ENCODE measurements around the gene ITPRIP. TPM values are rescaled to one million over a fixed set of nuclear protein-coding genes. Genes with fewer than 3 reads are reported as not detected.

The ITPRIP gene
- 13.8 TPM for polyA plus RNA-seq (2013, experiment 1 of 2)
- 13.9 TPM for polyA plus RNA-seq (2013, experiment 2 of 2)

DNA sequence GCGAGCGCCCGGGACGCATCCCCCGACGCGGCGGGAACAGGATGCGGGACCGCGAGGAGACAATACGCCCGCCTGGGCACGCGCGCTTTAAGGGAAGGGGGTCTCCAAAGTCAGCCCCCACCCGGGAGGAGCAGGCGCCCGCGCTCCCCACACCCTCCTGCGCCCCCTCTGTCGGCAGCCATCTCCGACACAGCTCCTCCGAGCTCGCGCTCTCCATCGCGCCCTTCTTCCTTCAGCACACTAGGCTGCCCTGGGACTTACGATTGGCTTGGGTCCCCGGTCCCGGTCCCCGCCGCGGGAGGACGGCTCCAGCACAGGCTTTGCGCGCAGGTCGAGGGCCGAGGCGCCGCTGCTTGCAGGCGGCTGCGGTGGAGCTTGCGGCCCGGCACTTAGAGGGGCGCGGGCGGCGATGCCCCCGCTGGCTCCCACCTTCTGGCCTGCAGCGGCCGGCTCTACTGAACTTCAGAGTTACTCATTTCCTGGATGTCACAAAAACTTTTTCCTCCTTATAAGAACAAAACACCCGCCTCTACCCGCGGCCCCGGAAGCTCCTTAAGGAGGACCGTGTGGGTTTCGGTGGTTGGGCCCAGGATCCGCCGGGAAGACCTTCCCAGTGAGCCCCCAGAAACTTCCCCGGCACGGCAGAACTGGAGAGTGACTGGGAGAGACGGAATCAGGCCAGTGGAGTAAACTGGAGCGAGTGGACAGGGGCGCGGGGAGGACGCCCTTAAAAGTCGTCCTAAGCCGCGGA, at the start of gene ITPRIP:
TSS of gene ITPRIP (minus strand) at position 481 of the 751 bp plus-strand sequence. CDS start 22,414 bp downstream, outside the sequence.
- H3K36me3 ChIP-seq (ENCODE audit: control insufficient read depth in 1 of 2, insufficient read depth in 2 of 2, low read depth in 1 of 2, low read length in 2 of 2) = peaks cover 8 to 23% of the 10 kb centered on the region in 2 experiments
- H3K27me3 ChIP-seq (ENCODE audit: control insufficient read depth in 1 of 2, insufficient read depth in 1 of 2, low read length in 2 of 2) = no peaks in the 10 kb centered on the region
- H2AK5ac ChIP-seq (ENCODE audit: low read length, severe bottlenecking) = no peak within 1 kb of the TSS
- H4K8ac ChIP-seq (ENCODE audit: low read length) = peak within 1 kb of the TSS; percentile 98
- peak within 1 kb of the TSS in 1 of 2 experiments; percentile 87 for H3K23ac ChIP-seq (ENCODE audit: low read length in 2 of 2)
- peaks cover 24% of the 10 kb centered on the region for H3K4me1 ChIP-seq (ENCODE audit: control insufficient read depth, insufficient read depth, low read depth, low read length)
- H3K9me3 ChIP-seq (ENCODE audit: control insufficient read depth, low read length) = no peaks in the 10 kb centered on the region
- peak within 1 kb of the TSS; percentile 97 for H4K91ac ChIP-seq (ENCODE audit: low read length)
- H3K27ac ChIP-seq (ENCODE audit: low read length, poor library complexity, severe bottlenecking) = peak within 1 kb of the TSS; percentile 99
- no peaks in the 10 kb centered on the region for H3K79me1 ChIP-seq (replicated peaks; ENCODE audit: low read length, poor library complexity, severe bottlenecking)
- peak within 1 kb of the TSS; percentile 79 for H3K4me2 ChIP-seq (ENCODE audit: low read length, poor library complexity, severe bottlenecking)
- H3K18ac ChIP-seq (ENCODE audit: low read depth in 1 of 2, low read length in 2 of 2) = peak within 1 kb of the TSS; percentile 96 to 98
- peak within 1 kb of the TSS; percentile 96 to 98 for H2BK12ac ChIP-seq (ENCODE audit: low read length in 2 of 2)
- H3K4ac ChIP-seq (ENCODE audit: low read depth in 1 of 2, low read length in 2 of 2) = peak within 1 kb of the TSS; percentile 57 to 81
- peak within 1 kb of the TSS; percentile 99 for H3K9ac ChIP-seq (ENCODE audit: low read length)
- peak within 1 kb of the TSS; percentile 94 for H2BK15ac ChIP-seq (ENCODE audit: low read depth, poor library complexity, severe bottlenecking)
- H2AFZ ChIP-seq (ENCODE audit: low read depth, low read length) = peak within 1 kb of the TSS; percentile 47
- H3K14ac ChIP-seq (ENCODE audit: low read length in 2 of 2) = peak within 1 kb of the TSS; percentile 5 to 95
- peak within 1 kb of the TSS; percentile 97 for H2BK5ac ChIP-seq (ENCODE audit: low read depth, low read length, poor library complexity, severe bottlenecking)
- H3K4me3 ChIP-seq (ENCODE audit: insufficient read depth in 1 of 2, low read depth in 1 of 2, low read length in 2 of 2) = peak within 1 kb of the TSS; percentile 95
- H2BK120ac ChIP-seq (ENCODE audit: low read depth, low read length) = peak within 1 kb of the TSS; percentile 98
- DNase-seq = peak; percentile 90
- under 1% methylated on average over 59 of the region's 70 CpGs for WGBS

- no peak overlapping the region for H4K91ac ChIP-seq (ENCODE audit: low read length)
- H3K9ac ChIP-seq (ENCODE audit: low read length) = no peak overlapping the region
- H2AK5ac ChIP-seq (ENCODE audit: low read length, severe bottlenecking) = no peak overlapping the region
- H3K27ac ChIP-seq (ENCODE audit: low read length, poor library complexity, severe bottlenecking) = no peak overlapping the region
- no peak overlapping the region for H2AFZ ChIP-seq (ENCODE audit: low read depth, low read length)
- H3K18ac ChIP-seq (ENCODE audit: low read depth in 1 of 2, low read length in 2 of 2) = no peak overlapping the region
- no peak overlapping the region for H4K8ac ChIP-seq (ENCODE audit: low read length)
- H2BK15ac ChIP-seq (ENCODE audit: low read depth, poor library complexity, severe bottlenecking) = no peak overlapping the region
- H3K9me3 ChIP-seq (ENCODE audit: control insufficient read depth, low read length) = no peaks in the 10 kb centered on the region
- no peak overlapping the region for H3K23ac ChIP-seq (ENCODE audit: low read length in 2 of 2)
- DNase-seq = no peak
- no peak overlapping the region for H3K14ac ChIP-seq (ENCODE audit: low read length in 2 of 2)
- H3K27me3 ChIP-seq (ENCODE audit: control insufficient read depth in 1 of 2, insufficient read depth in 1 of 2, low read length in 2 of 2) = no peaks in the 10 kb centered on the region
- no peak overlapping the region for H2BK12ac ChIP-seq (ENCODE audit: low read length in 2 of 2)
- H3K79me1 ChIP-seq (replicated peaks; ENCODE audit: low read length, poor library complexity, severe bottlenecking) = no peaks in the 10 kb centered on the region
- H3K4ac ChIP-seq (ENCODE audit: low read depth in 1 of 2, low read length in 2 of 2) = no peak overlapping the region
- H3K4me3 ChIP-seq (ENCODE audit: insufficient read depth in 1 of 2, low read depth in 1 of 2, low read length in 2 of 2) = no peak overlapping the region
- H2BK5ac ChIP-seq (ENCODE audit: low read depth, low read length, poor library complexity, severe bottlenecking) = no peak overlapping the region
- H3K36me3 ChIP-seq (ENCODE audit: control insufficient read depth in 1 of 2, insufficient read depth in 2 of 2, low read depth in 1 of 2, low read length in 2 of 2) = no peaks in the 10 kb centered on the region
- H3K4me2 ChIP-seq (ENCODE audit: low read length, poor library complexity, severe bottlenecking) = no peak overlapping the region
- H2BK120ac ChIP-seq (ENCODE audit: low read depth, low read length) = no peak overlapping the region
- H3K4me1 ChIP-seq (ENCODE audit: control insufficient read depth, insufficient read depth, low read depth, low read length) = no peaks in the 10 kb centered on the region
- WGBS = 82% methylated on average over 5 of the region's 6 CpGs
Measured at GRCh38 chr10:104387130-104387888, 49.0 kb upstream of the ITPRIP start.

DNA sequence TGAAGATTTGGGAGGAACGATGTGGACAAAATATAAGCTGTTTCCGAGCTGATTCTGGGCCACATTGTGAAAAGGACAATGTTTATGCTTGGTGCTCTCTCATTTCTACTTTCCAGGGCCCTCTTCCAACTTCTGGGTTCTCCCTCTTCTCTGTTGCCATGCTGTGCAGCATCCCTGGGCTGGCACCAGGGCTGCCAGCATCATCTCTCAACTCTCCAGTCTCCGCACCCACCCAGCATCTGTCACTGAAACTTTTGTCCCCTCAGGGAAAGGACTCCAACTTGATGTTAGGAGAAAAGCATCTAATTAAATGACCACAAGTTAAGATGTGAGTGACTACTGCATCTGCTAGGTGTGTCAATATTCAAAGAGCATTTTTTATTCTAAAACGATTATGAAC, 42.1 kb upstream of the ITPRIP start:
- no peak for DNase-seq
- no peak overlapping the region for H2BK120ac ChIP-seq (ENCODE audit: low read depth, low read length)
- H2BK15ac ChIP-seq (ENCODE audit: low read depth, poor library complexity, severe bottlenecking) = no peak overlapping the region
- H4K8ac ChIP-seq (ENCODE audit: low read length) = no peak overlapping the region
- no peak overlapping the region for H2AK5ac ChIP-seq (ENCODE audit: low read length, severe bottlenecking)
- no peak overlapping the region for H2AFZ ChIP-seq (ENCODE audit: low read depth, low read length)
- no peak overlapping the region for H3K14ac ChIP-seq (ENCODE audit: low read length in 2 of 2)
- H2BK5ac ChIP-seq (ENCODE audit: low read depth, low read length, poor library complexity, severe bottlenecking) = no peak overlapping the region
- no peak overlapping the region for H4K91ac ChIP-seq (ENCODE audit: low read length)
- H3K79me1 ChIP-seq (replicated peaks; ENCODE audit: low read length, poor library complexity, severe bottlenecking) = no peaks in the 10 kb centered on the region
- WGBS = 82% methylated on average over 3 of the region's 4 CpGs
- no peak overlapping the region for H3K23ac ChIP-seq (ENCODE audit: low read length in 2 of 2)
- H3K4me3 ChIP-seq (ENCODE audit: insufficient read depth in 1 of 2, low read depth in 1 of 2, low read length in 2 of 2) = no peak overlapping the region
- H3K4ac ChIP-seq (ENCODE audit: low read depth in 1 of 2, low read length in 2 of 2) = no peak overlapping the region
- H3K36me3 ChIP-seq (ENCODE audit: control insufficient read depth in 1 of 2, insufficient read depth in 2 of 2, low read depth in 1 of 2, low read length in 2 of 2) = no peaks in the 10 kb centered on the region
- no peak overlapping the region for H3K9ac ChIP-seq (ENCODE audit: low read length)
- H3K9me3 ChIP-seq (ENCODE audit: control insufficient read depth, low read length) = no peaks in the 10 kb centered on the region
- no peak overlapping the region for H3K18ac ChIP-seq (ENCODE audit: low read depth in 1 of 2, low read length in 2 of 2)
- no peaks in the 10 kb centered on the region for H3K4me1 ChIP-seq (ENCODE audit: control insufficient read depth, insufficient read depth, low read depth, low read length)
- H3K27ac ChIP-seq (ENCODE audit: low read length, poor library complexity, severe bottlenecking) = no peak overlapping the region
- no peak overlapping the region for H3K4me2 ChIP-seq (ENCODE audit: low read length, poor library complexity, severe bottlenecking)
- H2BK12ac ChIP-seq (ENCODE audit: low read length in 2 of 2) = no peak overlapping the region
- no peaks in the 10 kb centered on the region for H3K27me3 ChIP-seq (ENCODE audit: control insufficient read depth in 1 of 2, insufficient read depth in 1 of 2, low read length in 2 of 2)

DNA sequence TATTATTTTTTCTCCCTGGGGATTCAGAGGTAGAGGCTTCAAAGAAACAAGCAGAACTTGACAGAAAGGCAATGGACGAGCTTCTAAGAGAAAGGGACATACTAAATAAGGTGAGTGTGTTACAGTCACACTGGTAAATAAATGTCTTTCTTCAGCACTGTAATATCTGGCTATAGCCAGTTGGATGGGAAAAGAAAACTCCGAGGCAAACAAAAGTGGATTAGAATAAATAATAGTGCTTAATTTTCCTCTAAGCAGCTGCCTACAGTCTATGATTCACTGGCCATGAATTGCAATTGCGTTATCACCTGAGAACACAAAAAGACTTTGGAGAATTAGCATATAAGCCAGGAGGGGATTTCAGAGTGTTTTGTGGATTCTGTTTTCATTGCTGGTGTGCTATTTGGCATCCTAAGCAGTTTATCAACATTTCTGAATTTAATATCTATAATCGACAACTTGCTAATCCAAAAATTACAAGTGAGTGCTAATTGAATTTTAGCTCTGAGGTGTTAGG, 38.6 kb upstream of the ITPRIP start:
- Histone ChIP-seq H2BK15ac (ENCODE audit: low read depth, poor library complexity, severe bottlenecking) (no peak overlapping the region), H3K79me1 (replicated peaks; ENCODE audit: low read length, poor library complexity, severe bottlenecking) (no peaks in the 10 kb centered on the region), H2BK120ac (ENCODE audit: low read depth, low read length) (no peak overlapping the region), H3K18ac (ENCODE audit: low read depth in 1 of 2, low read length in 2 of 2) (no peak overlapping the region), H3K4me2 (ENCODE audit: low read length, poor library complexity, severe bottlenecking) (no peak overlapping the region), H4K8ac (ENCODE audit: low read length) (no peak overlapping the region), H3K9ac (ENCODE audit: low read length) (no peak overlapping the region), H2AFZ (ENCODE audit: low read depth, low read length) (no peak overlapping the region), H3K23ac (ENCODE audit: low read length in 2 of 2) (no peak overlapping the region), H3K36me3 (ENCODE audit: control insufficient read depth in 1 of 2, insufficient read depth in 2 of 2, low read depth in 1 of 2, low read length in 2 of 2) (no peaks in the 10 kb centered on the region), H3K14ac (ENCODE audit: low read length in 2 of 2) (no peak overlapping the region), H3K9me3 (ENCODE audit: control insufficient read depth, low read length) (peaks cover 7% of the 10 kb centered on the region), H2AK5ac (ENCODE audit: low read length, severe bottlenecking) (no peak overlapping the region), H4K91ac (ENCODE audit: low read length) (no peak overlapping the region), H3K4me3 (ENCODE audit: insufficient read depth in 1 of 2, low read depth in 1 of 2, low read length in 2 of 2) (no peak overlapping the region), H3K4ac (ENCODE audit: low read depth in 1 of 2, low read length in 2 of 2) (no peak overlapping the region), H3K27ac (ENCODE audit: low read length, poor library complexity, severe bottlenecking) (no peak overlapping the region), H3K4me1 (ENCODE audit: control insufficient read depth, insufficient read depth, low read depth, low read length) (no peaks in the 10 kb centered on the region), H2BK5ac (ENCODE audit: low read depth, low read length, poor library complexity, severe bottlenecking) (no peak overlapping the region), H3K27me3 (ENCODE audit: control insufficient read depth in 1 of 2, insufficient read depth in 1 of 2, low read length in 2 of 2) (no peaks in the 10 kb centered on the region), H2BK12ac (ENCODE audit: low read length in 2 of 2) (no peak overlapping the region)
- DNase-seq = no peak
- WGBS = 31% methylated on average over 3 of the region's 4 CpGs
